Ishikawa (cell line): ENCODE data around the gene POLR3A.

Experiments
- CEBPB ChIP-seq: IDR thresholded peaks from 2 replicates; pipeline ENCODE4 v1.6.1; 2012
- EGR1 ChIP-seq: IDR thresholded peaks from 2 replicates; pipeline ENCODE4 v1.6.1; 2012
- EP300 ChIP-seq: IDR thresholded peaks from 2 replicates; pipeline ENCODE4 v1.6.1; 2012; ENCODE audit warnings: borderline replicate concordance
- MAX ChIP-seq: IDR thresholded peaks from 2 replicates; pipeline ENCODE4 v1.6.1; 2012
- REST ChIP-seq: IDR thresholded peaks from 2 replicates; pipeline ENCODE4 v1.6.1; 2012; ENCODE audit warnings: low read depth, mild to moderate bottlenecking
- TCF12 ChIP-seq: IDR thresholded peaks from 2 replicates; pipeline ENCODE4 v1.6.1; 2012; ENCODE audit warnings: low read depth
- ZBTB7A ChIP-seq: IDR thresholded peaks from 2 replicates; pipeline ENCODE4 v1.6.1; 2012; ENCODE audit warnings: low read depth

GRCh38 chr10:77959887-77960455 is 69.3 kb downstream of the POLR3A start:
- TF ChIP-seq REST = no peak
- TF ChIP-seq EGR1 = no peak
- TF ChIP-seq EP300 = no peak
- peak; percentile 35; the same call in 1 of the 2 replicates for TF ChIP-seq CEBPB
- no peak for TF ChIP-seq MAX
- no peak for TF ChIP-seq ZBTB7A
- TF ChIP-seq TCF12 = no peak
